GM06990 (cell line): ENCODE results near the gene SCCPDH.
"Not testable (repeated sequence)": the region's sequence is repeated elsewhere in the genome, so short reads cannot be mapped to it uniquely, and the experiment has no call there.

ENCODE experiments used
- DNase-seq: peaks from one replicate; pipeline ENCODE4 v3.0.0-alpha.2; 2011; ENCODE audit not compliant: insufficient read length; ENCODE audit errors: extremely low read depth
- H3K27me3 ChIP-seq: replicated peaks from 2 replicates; pipeline ENCODE4 v1.6.0; 2011; ENCODE audit warnings: low read length; ENCODE audit not compliant: control insufficient read depth, insufficient read depth
- H3K36me3 ChIP-seq: 2 replicates; pipeline ENCODE4 v1.5.1; 2011; ENCODE audit warnings: low read length; ENCODE audit not compliant: control insufficient read depth, insufficient read depth
- H3K4me3 ChIP-seq: replicated peaks from 2 replicates; pipeline ENCODE4 v1.5.1; 2011; ENCODE audit warnings: low read depth, mild to moderate bottlenecking, control low read depth, low read length
- CTCF ChIP-seq: IDR thresholded peaks from 2 replicates; pipeline ENCODE4 v1.5.1; 2011; ENCODE audit warnings: low read length, control low read depth, mild to moderate bottlenecking, inconsistent platforms; ENCODE audit not compliant: insufficient read depth, poor library complexity, severe bottlenecking

The SCCPDH gene

DNA sequence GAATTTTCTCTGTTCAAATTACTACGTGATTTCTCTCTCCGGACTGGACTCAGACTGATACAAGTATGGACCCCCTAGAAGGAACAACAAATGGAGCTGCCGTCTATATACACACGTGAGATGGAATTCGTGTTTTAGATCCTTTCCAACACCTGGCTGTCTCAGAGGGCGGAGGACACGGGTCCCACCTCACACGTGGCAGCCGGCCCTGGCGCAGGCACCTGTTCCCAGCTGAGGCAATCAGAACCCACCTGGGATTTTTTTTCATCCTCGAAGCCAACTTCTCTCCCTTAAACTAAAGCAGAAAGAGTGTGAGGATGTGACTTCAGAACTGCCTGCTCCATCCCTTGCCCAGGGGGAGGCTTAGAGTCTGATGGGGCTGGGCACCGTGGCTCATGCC lies 34.1 kb upstream of the SCCPDH start:
- DNase-seq: no peak
- no peak overlapping the region for H3K4me3 ChIP-seq

DNA sequence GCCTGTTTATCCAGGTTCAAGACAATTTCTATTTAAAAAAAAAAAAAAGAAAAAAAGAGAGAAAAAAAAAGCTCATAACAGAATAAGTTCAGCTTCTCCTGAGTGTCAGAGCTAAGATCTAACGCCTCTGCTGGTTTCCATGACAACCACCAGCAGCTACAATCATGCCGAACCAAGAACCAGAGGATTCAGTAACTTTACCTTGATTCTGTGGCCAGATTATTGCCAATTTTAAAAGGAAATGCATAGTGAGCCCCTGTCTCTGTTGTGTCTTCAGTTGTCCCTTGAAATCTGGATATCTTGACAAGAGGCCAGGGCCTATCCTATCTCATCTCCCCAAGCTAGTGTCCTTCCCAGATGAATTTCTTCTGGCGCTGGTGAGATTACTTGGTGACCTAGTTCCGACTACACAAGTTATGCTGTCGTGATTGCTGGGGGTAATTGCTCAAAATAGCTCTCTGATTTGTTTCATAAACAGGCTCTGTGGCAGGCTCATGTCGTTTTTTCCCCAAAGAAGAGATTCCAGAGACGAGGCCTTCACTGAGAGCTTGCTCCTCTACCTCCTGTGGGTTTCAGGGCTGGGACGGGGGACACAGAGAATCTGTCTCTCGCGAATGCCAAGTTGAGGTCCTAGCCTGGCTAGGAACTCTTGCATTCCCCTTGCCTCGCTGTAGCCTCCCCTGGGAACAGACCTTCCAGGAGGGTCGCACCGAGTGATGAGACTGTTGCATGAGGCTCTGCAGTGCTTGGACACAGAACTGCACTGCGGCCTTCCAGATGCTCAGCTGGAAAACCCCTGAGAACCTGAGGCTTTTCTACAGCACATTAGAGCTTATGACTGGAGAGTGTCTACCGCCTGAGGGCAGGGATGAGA lies 32.4 kb upstream of the SCCPDH start:
- Histone ChIP-seq H3K4me3 (no peak overlapping the region), H3K36me3 (no peaks in the 10 kb centered on the region), H3K27me3 (no peaks in the 10 kb centered on the region)
- no peak for DNase-seq
- no peak for TF ChIP-seq CTCF

More for the DNA sequence above, 34.1 kb upstream of the SCCPDH start:
- H3K36me3 ChIP-seq: no peaks in the 10 kb centered on the region
- H3K27me3 ChIP-seq: no peaks in the 10 kb centered on the region
- TF ChIP-seq CTCF: no peak

- DNase-seq, H3K36me3 ChIP-seq, H3K27me3 ChIP-seq, H3K4me3 ChIP-seq: not testable (repeated sequence)
Measured at GRCh38 chr1:246694213-246694895, 29.9 kb upstream of the SCCPDH start.

DNA sequence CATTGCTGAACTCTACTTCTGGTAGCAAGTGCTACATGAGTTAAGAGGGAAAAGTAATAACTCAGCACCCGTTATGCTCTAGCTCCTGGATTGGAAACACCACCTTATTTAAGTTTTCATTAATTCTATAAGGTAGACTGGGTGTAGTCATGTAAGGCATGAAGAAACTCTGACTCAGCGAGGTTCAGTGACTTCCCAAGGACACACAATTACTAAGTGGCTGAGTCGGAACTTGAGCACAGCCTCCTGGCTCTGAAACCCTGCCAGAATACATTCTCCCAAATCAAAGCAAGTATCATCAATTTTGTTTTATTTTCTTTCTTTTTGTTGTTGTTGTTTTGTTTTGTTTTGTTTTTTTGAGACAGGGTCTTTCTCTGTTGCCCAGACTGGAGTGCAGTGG lies 29.1 kb upstream of the SCCPDH start:
- Histone ChIP-seq H3K4me3 (no peak overlapping the region), H3K27me3 (no peaks in the 10 kb centered on the region), H3K36me3 (no peaks in the 10 kb centered on the region)
- no peak for TF ChIP-seq CTCF
- DNase-seq: no peak

GRCh38 chr1:246695666-246696065 lies 28.5 kb upstream of the SCCPDH start:
- Histone ChIP-seq H3K4me3 (no peak overlapping the region), H3K36me3 (no peaks in the 10 kb centered on the region), H3K27me3 (no peaks in the 10 kb centered on the region)
- TF ChIP-seq CTCF: no peak
- DNase-seq: no peak

- Histone ChIP-seq H3K36me3 (no peaks in the 10 kb centered on the region), H3K27me3 (no peaks in the 10 kb centered on the region), H3K4me3 (peak overlapping the region; percentile 46)
- DNase-seq: no peak
- no peak for TF ChIP-seq CTCF
Measured at GRCh38 chr1:246698466-246699094, 25.6 kb upstream of the SCCPDH start.
